PFSK-1 (cell line): ENCODE data around the gene USP22.

ENCODE experiments used
- POLR2AphosphoS5 ChIP-seq: IDR thresholded peaks from 2 replicates; pipeline ENCODE4 v1.6.1; 2012; ENCODE audit warnings: low read depth, mild to moderate bottlenecking, control low read depth, low read length, moderate library complexity
- REST ChIP-seq, 2 experiments: IDR thresholded peaks; 2 replicates each; pipeline versions ENCODE4 v1.6.1 to v1.8.0; 2011 to 2012; ENCODE audit warnings: low read depth in 2 of 2, low read length in 2 of 2, control low read depth in 1 of 2, inconsistent platforms in 1 of 2, mild to moderate bottlenecking in 1 of 2, moderate library complexity in 1 of 2; ENCODE audit not compliant: insufficient read depth in 1 of 2
- TAF1 ChIP-seq: IDR thresholded peaks from 2 replicates; pipeline ENCODE4 v1.6.1; 2012; ENCODE audit warnings: low read length, control low read depth, borderline replicate concordance; ENCODE audit not compliant: insufficient read depth

GRCh38 chr17:20995873-20996723 is 46.7 kb downstream of the USP22 start:
- TF ChIP-seq REST (IDR thresholded peaks at IDR 0.05; ENCODE audit: insufficient read depth in 1 of 2, low read depth in 2 of 2, low read length in 2 of 2) (no peak), TAF1 (no peak), POLR2AphosphoS5 (no peak)
